Right cardiac atrium (tissue), 5 donors: ENCODE results near the gene MYO18B. TPM values are rescaled to one million over a fixed set of nuclear protein-coding genes. Genes with fewer than 3 reads are reported as not detected.

Experiments
- ATAC-seq, 2 donors: fragments of 200-7000 bp; cut with Tn5 transposase; one replicate each; pipeline versions ENCODE4 v1.8.0 to v1.9.1; 2020; ENCODE audit warnings: moderate library complexity in 2 of 2, mild to moderate bottlenecking in 1 of 2
- DNase-seq, 3 donors: peaks; one replicate each; pipeline ENCODE4 v3.0.0-alpha.2; 2020
- H3K27ac ChIP-seq: one replicate; pipeline ENCODE4 v1.5.1; 2013; ENCODE audit warnings: mild to moderate bottlenecking, low read length, control low read depth, moderate library complexity
- H3K27me3 ChIP-seq: one replicate; pipeline ENCODE4 v1.6.1; 2013; ENCODE audit not compliant: control insufficient read depth, insufficient read depth
- H3K4me1 ChIP-seq: one replicate; pipeline ENCODE4 v1.6.1; 2013; ENCODE audit warnings: low read length; ENCODE audit not compliant: control insufficient read depth, insufficient read depth
- H3K4me3 ChIP-seq: one replicate; pipeline ENCODE4 v1.5.1; 2013; ENCODE audit warnings: low read length, control low read depth
- H3K9me3 ChIP-seq: one replicate; pipeline ENCODE4 v1.6.1; 2013; ENCODE audit warnings: low read length; ENCODE audit not compliant: control insufficient read depth
- WGBS: extraction: QIAGEN DNeasy Blood & Tissue Kit; methylation state at CpG from one replicate; pipeline ENCODE4 v1.1.7; 2013; 5-methylcytosine and 5-hydroxymethylcytosine counted together
- intact Hi-C, 4 donors: fragments of 100-400 bp; cut with DNase I; formaldehyde crosslinking; loops; one replicate each; pipeline versions ENCODE4 v1.11.0 to v1.14.0; 2022 to 2023
- polyA plus RNA-seq: library from polyadenylated mRNA; stranded (reverse); fragments of 200-250 nt; gene quantifications from one replicate; pipeline ENCODE4 v1.2.3, GENCODE V29; 2013
- total RNA-seq, 4 donors: library from RNA; stranded (reverse); fragmentation: NEBNext Ultra II Directional; extraction: Animal tissue kit (Norgen Biotek cat#: 25700); gene quantifications; one replicate each; pipeline ENCODE4 v1.2.1, GENCODE V29; 2021
- donor health status: healthy with polysubstance abuse.
- donor health status: DM: no; HTN: yes; CAD: no.
- donor health status: DM: no; HTN: no; CAD: no.
- donor health status: DM: no; HTN: yes; CAD: no; lungs with severe emphysema.
- donor health status: DM: yes; HTN: yes; CAD: no.

MYO18B gene
- total and polyA plus RNA-seq, 5 donors: 74.5 to 184 (median 121) TPM

- 39% methylated on average over 3 of the region's 3 CpGs for WGBS
- intact Hi-C loops: no loop called here
- H3K4me1 ChIP-seq: no peaks in the 10 kb centered on the region
- no peak for DNase-seq
- no peaks in the 10 kb centered on the region for H3K27me3 ChIP-seq
- H3K4me3 ChIP-seq: no peak overlapping the region
- no peak for ATAC-seq
- no peak overlapping the region for H3K27ac ChIP-seq
- no peaks in the 10 kb centered on the region for H3K9me3 ChIP-seq
Measured at GRCh38 chr22:25840891-25841290, 98.9 kb downstream of the MYO18B start.

- no peak for DNase-seq
- no peak for ATAC-seq
- intact Hi-C loops: no loop called here
- Histone ChIP-seq H3K4me3 (no peak overlapping the region), H3K27me3 (no peaks in the 10 kb centered on the region), H3K9me3 (no peaks in the 10 kb centered on the region), H3K4me1 (no peaks in the 10 kb centered on the region), H3K27ac (no peak overlapping the region)
- 81% methylated on average over 7 of the region's 7 CpGs for whole genome bisulfite sequencing
Measured at GRCh38 chr22:25841775-25842174, 99.8 kb downstream of the MYO18B start.

- H3K9me3 ChIP-seq: no peaks in the 10 kb centered on the region
- no peak overlapping the region for H3K4me3 ChIP-seq
- DNase-seq (no peak), ATAC-seq (no peak)
- no peaks in the 10 kb centered on the region for H3K4me1 ChIP-seq
- H3K27me3 ChIP-seq: no peaks in the 10 kb centered on the region
- intact Hi-C loops: no loop called here
- H3K27ac ChIP-seq: no peak overlapping the region
- WGBS: 68% methylated on average over 11 of the region's 11 CpGs
Measured at GRCh38 chr22:25843660-25844405, 101.8 kb downstream of the MYO18B start.

- Histone ChIP-seq H3K4me3 (no peak overlapping the region), H3K9me3 (no peaks in the 10 kb centered on the region), H3K27ac (no peak overlapping the region), H3K27me3 (no peaks in the 10 kb centered on the region), H3K4me1 (peaks cover 2% of the 10 kb centered on the region)
- ATAC-seq (no peak), DNase-seq (no peak)
- WGBS: 79% methylated on average over 8 of the region's 8 CpGs
- intact Hi-C loops: no loop called here
Measured at GRCh38 chr22:25844601-25845000, 102.6 kb downstream of the MYO18B start.

GRCh38 chr22:25845985-25846745, 104.2 kb downstream of the MYO18B start:
- peaks cover 2% of the 10 kb centered on the region for H3K4me1 ChIP-seq
- no peak for DNase-seq
- no peaks in the 10 kb centered on the region for H3K27me3 ChIP-seq
- intact Hi-C loops: no loop called here
- 64% methylated on average over 12 of the region's 12 CpGs for WGBS
- no peak overlapping the region for H3K4me3 ChIP-seq
- no peak overlapping the region for H3K27ac ChIP-seq
- H3K9me3 ChIP-seq: no peaks in the 10 kb centered on the region
- no peak for ATAC-seq

- H3K9me3 ChIP-seq: no peaks in the 10 kb centered on the region
- peaks cover 2% of the 10 kb centered on the region for H3K4me1 ChIP-seq
- no peaks in the 10 kb centered on the region for H3K27me3 ChIP-seq
- no peak for DNase-seq
- no peak overlapping the region for H3K4me3 ChIP-seq
- no peak overlapping the region for H3K27ac ChIP-seq
- no peak for ATAC-seq
- intact Hi-C loops: no loop called here
- 94% methylated on average over 3 of the region's 3 CpGs for WGBS
Measured at GRCh38 chr22:25847451-25847850, 105.5 kb downstream of the MYO18B start.

GRCh38 chr22:25848954-25849353, 107.0 kb downstream of the MYO18B start:
- intact Hi-C loops: no loop called here
- no peak for DNase-seq
- 61% methylated on average over 10 of the region's 10 CpGs for whole genome bisulfite sequencing
- H3K27ac ChIP-seq: no peak overlapping the region
- ATAC-seq: peak in 1 of 2 donors; percentile 26
- no peaks in the 10 kb centered on the region for H3K9me3 ChIP-seq
- H3K4me3 ChIP-seq: no peak overlapping the region
- H3K4me1 ChIP-seq: peaks cover 2% of the 10 kb centered on the region
- H3K27me3 ChIP-seq: no peaks in the 10 kb centered on the region

- no peak overlapping the region for H3K4me3 ChIP-seq
- intact Hi-C loops: no loop called here
- no peaks in the 10 kb centered on the region for H3K27me3 ChIP-seq
- WGBS: 53% methylated on average over 6 of the region's 6 CpGs
- H3K27ac ChIP-seq: no peak overlapping the region
- H3K4me1 ChIP-seq: peaks cover 2% of the 10 kb centered on the region
- H3K9me3 ChIP-seq: no peaks in the 10 kb centered on the region
- DNase-seq (no peak), ATAC-seq (peak; percentile 38 to 58)
Measured at GRCh38 chr22:25849522-25849921, 107.5 kb downstream of the MYO18B start.

- H3K9me3 ChIP-seq: no peaks in the 10 kb centered on the region
- intact Hi-C loops: no loop called here
- no peak overlapping the region for H3K27ac ChIP-seq
- no peaks in the 10 kb centered on the region for H3K27me3 ChIP-seq
- ATAC-seq (no peak), DNase-seq (no peak)
- no peak overlapping the region for H3K4me3 ChIP-seq
- H3K4me1 ChIP-seq: peaks cover 2% of the 10 kb centered on the region
- WGBS: 78% methylated on average over 4 of the region's 4 CpGs
Measured at GRCh38 chr22:25852223-25852622, 110.2 kb downstream of the MYO18B start.

GRCh38 chr22:25853078-25853477, 111.1 kb downstream of the MYO18B start:
- H3K4me3 ChIP-seq: no peak overlapping the region
- H3K27me3 ChIP-seq: no peaks in the 10 kb centered on the region
- no peak for ATAC-seq
- H3K9me3 ChIP-seq: no peaks in the 10 kb centered on the region
- 79% methylated on average over 2 of the region's 2 CpGs for WGBS
- no peak overlapping the region for H3K27ac ChIP-seq
- DNase-seq: no peak
- peaks cover 2% of the 10 kb centered on the region for H3K4me1 ChIP-seq
- intact Hi-C loops: no loop called here

GRCh38 chr22:25853501-25854284, 111.7 kb downstream of the MYO18B start:
- intact Hi-C loops: no loop called here
- Histone ChIP-seq H3K27me3 (no peaks in the 10 kb centered on the region), H3K27ac (no peak overlapping the region), H3K4me3 (no peak overlapping the region), H3K9me3 (no peaks in the 10 kb centered on the region), H3K4me1 (peaks cover 2% of the 10 kb centered on the region)
- WGBS: 55% methylated on average over 5 of the region's 5 CpGs
- no peak for ATAC-seq
- no peak for DNase-seq
